Sigmoid colon (tissue), 3 donors: ENCODE data around the gene GDPD3.

Source experiments
- CTCF ChIP-seq, 4 experiments: fragments of 450-650 bp in 3 of 4; fragments of 200-600 bp in 1 of 4; IDR thresholded peaks; one replicate each; pipeline ENCODE4 v1.5.1; 2016 to 2019; ENCODE audit warnings: antibody characterized with exemption in 4 of 4, mild to moderate bottlenecking in 3 of 4, moderate library complexity in 2 of 4
- POLR2A ChIP-seq, 2 donors: fragments of 450-650 bp; IDR thresholded peaks; one replicate each; pipeline ENCODE4 v1.6.1; 2016; ENCODE audit warnings: antibody characterized with exemption in 2 of 2, mild to moderate bottlenecking in 2 of 2, moderate library complexity in 2 of 2

- TF ChIP-seq POLR2A (IDR thresholded peaks at IDR 0.05) (no peak), CTCF (IDR thresholded peaks at IDR 0.05) (no peak)
Observed at GRCh38 chr16:30147843-30148510, 34.6 kb upstream of the GDPD3 start.
